ENCODE data around the gene PM20D1. TPM values are rescaled to one million over a fixed set of nuclear protein-coding genes. Genes with fewer than 3 reads are reported as not detected.

PM20D1 gene
- total RNA-seq, 1 donor from 2014 or later, result 0.30 TPM

DNA sequence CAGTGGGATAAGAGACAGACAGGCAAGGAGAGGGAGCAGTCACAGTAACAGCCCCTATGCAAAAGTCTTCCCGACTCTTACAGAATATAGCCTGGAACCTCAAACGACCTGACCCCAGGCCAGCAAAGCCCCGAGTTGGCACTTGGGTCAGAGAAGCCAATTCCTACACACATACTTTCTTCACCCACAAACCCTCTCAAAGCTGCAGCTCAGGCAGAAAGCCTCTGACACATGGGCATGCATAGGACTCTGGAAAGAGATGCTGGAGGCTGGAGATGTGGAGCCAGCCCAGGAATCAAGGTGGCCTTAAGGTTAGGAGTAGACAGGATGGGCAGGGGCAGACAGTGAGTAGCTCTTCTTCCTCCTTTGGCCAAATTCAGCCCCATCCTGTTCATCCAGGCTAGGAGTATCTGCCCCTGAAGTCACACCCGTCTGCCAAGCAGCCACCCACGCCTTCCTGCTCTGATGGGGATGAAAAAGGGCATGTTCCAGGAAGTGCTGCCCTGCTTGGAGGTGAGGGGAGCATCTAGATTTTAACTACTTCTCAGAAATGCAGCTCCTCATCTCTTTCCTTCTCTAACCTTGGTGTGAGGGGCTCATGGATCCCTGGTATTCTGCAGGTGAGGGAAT lies 44.7 kb downstream of the PM20D1 start:
- H3K9me3 ChIP-seq, result no peaks in the 10 kb centered on the region
- H3K27ac ChIP-seq, result no peak overlapping the region
- intact Hi-C loops (cut with DNase I), result no loop called here
- peaks cover 70% of the 10 kb centered on the region for H3K4me1 ChIP-seq
- H3K36me3 ChIP-seq, result peaks cover 9% of the 10 kb centered on the region
- ATAC-seq, result peak in 1 of 2 donors; percentile 18
- no peaks in the 10 kb centered on the region for H3K27me3 ChIP-seq (ENCODE audit: low read depth)
- TF ChIP-seq, protein P1, sequence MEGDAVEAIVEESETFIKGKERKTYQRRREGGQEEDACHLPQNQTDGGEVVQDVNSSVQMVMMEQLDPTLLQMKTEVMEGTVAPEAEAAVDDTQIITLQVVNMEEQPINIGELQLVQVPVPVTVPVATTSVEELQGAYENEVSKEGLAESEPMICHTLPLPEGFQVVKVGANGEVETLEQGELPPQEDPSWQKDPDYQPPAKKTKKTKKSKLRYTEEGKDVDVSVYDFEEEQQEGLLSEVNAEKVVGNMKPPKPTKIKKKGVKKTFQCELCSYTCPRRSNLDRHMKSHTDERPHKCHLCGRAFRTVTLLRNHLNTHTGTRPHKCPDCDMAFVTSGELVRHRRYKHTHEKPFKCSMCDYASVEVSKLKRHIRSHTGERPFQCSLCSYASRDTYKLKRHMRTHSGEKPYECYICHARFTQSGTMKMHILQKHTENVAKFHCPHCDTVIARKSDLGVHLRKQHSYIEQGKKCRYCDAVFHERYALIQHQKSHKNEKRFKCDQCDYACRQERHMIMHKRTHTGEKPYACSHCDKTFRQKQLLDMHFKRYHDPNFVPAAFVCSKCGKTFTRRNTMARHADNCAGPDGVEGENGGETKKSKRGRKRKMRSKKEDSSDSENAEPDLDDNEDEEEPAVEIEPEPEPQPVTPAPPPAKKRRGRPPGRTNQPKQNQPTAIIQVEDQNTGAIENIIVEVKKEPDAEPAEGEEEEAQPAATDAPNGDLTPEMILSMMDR (IDR thresholded peaks at IDR 0.05), result no peak
- H3K4me3 ChIP-seq, result no peak overlapping the region
- DNase-seq, result no peak

DNA sequence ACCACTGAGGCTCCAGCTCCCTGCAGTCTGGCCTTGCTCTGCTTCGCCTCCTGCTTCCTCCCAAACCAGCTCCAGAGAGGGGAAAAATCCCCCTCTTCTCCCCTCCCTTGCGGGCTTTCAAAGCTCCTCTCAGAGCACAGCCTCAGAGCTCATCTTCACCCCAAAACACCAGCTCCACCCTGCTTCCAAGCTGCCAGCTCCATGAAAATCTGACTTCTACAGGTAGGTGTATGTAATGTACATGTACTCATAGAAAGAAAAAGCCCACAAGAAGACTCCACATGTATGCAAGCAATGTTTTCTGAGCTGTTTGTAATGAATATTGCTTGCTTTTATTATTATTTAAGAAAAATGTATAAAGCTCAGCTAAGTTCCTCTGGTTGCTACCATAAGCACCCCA lies 45.3 kb downstream of the PM20D1 start:
- ATAC-seq (no peak), DNase-seq (no peak)
- peaks cover 64% of the 10 kb centered on the region for H3K4me1 ChIP-seq
- H3K36me3 ChIP-seq, result peaks cover 11% of the 10 kb centered on the region
- TF ChIP-seq, protein P1 (IDR thresholded peaks at IDR 0.05), result no peak
- no peak overlapping the region for H3K27ac ChIP-seq
- no peaks in the 10 kb centered on the region for H3K9me3 ChIP-seq
- intact Hi-C loops (cut with DNase I), result no loop called here
- H3K4me3 ChIP-seq, result no peak overlapping the region
- no peaks in the 10 kb centered on the region for H3K27me3 ChIP-seq (ENCODE audit: low read depth)

DNA sequence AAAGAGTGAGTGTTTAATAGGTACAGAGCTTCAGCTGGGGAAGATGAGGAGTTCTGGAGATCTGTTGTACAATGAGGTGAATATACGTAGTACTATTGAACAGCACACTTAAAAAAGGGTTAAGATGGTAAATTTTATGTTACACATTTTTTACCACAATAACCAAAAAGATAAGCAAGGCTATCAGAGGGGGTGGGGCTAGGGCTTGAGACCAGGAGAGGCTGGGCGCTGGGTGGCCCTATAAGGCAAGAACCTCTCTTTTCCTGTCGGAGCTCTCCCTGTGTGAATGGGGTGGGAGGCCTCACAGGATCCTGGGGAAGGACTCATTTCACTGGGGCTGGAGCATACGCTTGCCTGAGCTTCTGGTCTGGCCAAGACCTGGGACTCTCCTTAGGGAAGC lies 45.9 kb downstream of the PM20D1 start:
- Histone ChIP-seq H3K4me1 (peaks cover 58% of the 10 kb centered on the region), H3K36me3 (peaks cover 17% of the 10 kb centered on the region), H3K27ac (no peak overlapping the region), H3K4me3 (no peak overlapping the region), H3K9me3 (no peaks in the 10 kb centered on the region), H3K27me3 (ENCODE audit: low read depth) (no peaks in the 10 kb centered on the region)
- intact Hi-C loops (cut with DNase I), result no loop called here
- ATAC-seq (no peak), DNase-seq (no peak)
- TF ChIP-seq, protein P1 (IDR thresholded peaks at IDR 0.05), result no peak

DNA sequence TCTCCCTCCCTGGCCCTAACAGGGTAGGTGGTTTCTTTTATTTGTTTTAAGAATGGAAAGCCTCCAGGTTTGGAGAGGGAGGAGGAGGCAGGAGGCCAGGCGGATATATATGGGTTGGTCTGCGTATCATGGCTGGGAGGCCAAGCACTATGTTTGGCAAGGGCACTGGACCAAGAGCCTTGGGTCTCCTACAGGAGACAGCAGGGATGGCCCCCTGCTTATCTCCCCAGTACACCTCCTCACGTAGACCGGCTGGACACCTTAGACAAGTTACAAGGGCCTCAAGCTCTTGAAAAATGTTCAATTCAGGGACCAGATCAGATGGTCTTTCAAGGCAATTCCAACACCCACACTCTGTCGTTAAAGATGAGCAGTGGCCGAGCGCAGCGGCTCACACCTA lies 47.9 kb downstream of the PM20D1 start:
- Histone ChIP-seq H3K27me3 (ENCODE audit: low read depth) (no peaks in the 10 kb centered on the region), H3K9me3 (no peaks in the 10 kb centered on the region), H3K27ac (no peak overlapping the region), H3K36me3 (peaks cover 37% of the 10 kb centered on the region), H3K4me3 (no peak overlapping the region), H3K4me1 (peaks cover 45% of the 10 kb centered on the region)
- intact Hi-C loops (cut with DNase I), result no loop called here
- TF ChIP-seq, protein P1 (IDR thresholded peaks at IDR 0.05), result no peak
- no peak for DNase-seq
- peak in 1 of 2 donors; percentile 11 for ATAC-seq

DNA sequence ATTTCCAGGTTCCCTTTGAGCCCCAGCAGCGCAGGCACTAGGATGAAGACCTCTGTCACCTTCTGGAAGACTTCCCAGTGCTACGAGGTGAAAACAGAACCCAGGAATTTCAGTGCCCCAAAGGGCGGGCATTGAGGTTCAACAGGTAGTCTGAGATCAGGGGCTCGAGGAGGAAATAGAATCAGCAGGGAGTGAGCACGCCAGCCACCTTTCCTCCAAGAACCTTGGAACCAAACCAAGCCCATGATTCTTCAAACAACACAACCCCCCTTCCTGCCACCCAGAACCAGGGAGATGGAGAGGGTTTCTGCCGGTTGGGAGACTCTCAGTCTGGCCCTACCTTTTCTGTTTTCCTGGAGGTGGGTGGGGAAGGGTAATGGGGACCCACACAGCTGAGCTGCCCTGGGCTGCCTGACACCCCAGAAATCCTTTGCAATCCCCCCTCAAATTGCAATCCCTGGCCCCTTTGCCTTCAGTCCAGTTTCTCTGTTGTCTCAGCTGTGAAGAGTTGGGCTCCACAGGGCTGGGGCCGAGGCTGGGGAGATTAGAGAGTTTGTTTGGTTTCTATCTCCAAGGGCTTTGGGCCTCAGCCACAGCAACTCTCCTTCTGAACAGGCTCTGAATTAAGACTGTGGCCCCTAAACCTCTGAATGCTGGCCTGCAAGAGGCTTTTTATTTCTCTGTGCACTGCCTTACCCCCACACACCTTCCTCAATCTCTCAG lies 48.8 kb downstream of the PM20D1 start:
- peaks cover 46% of the 10 kb centered on the region for H3K36me3 ChIP-seq
- ATAC-seq (peak; percentile 59 to 74), DNase-seq (no peak)
- intact Hi-C loops (cut with DNase I), result no loop called here
- peaks cover 36% of the 10 kb centered on the region for H3K4me1 ChIP-seq
- H3K27me3 ChIP-seq (ENCODE audit: low read depth), result no peaks in the 10 kb centered on the region
- no peaks in the 10 kb centered on the region for H3K9me3 ChIP-seq
- peak overlapping the region; percentile 0 for H3K27ac ChIP-seq
- H3K4me3 ChIP-seq, result no peak overlapping the region
- TF ChIP-seq, protein P1 (IDR thresholded peaks at IDR 0.05), result no peak
